WTC11 (cell line): ENCODE measurements around the gene MORC3. TPM values are rescaled to one million over a fixed set of nuclear protein-coding genes. Genes with fewer than 3 reads are reported as not detected.

Experiments used
- ATAC-seq: fragments of 200-7000 bp; cut with Tn5 transposase; 2 replicates; pipeline ENCODE4 v1.10.0; 2021; ENCODE audit warnings: mild to moderate bottlenecking, moderate library complexity
- CTCF ChIA-PET: fragments of 300-600 bp; sonication (Branson Sonifier 250); formaldehyde crosslinking; loops from one replicate; lab custom pipeline; 2021; ENCODE audit warnings: antibody characterized with exemption; lab: Charles Lee
- POLR2A ChIA-PET: fragments of 350-600 bp; sonication (Branson Sonifier 250); formaldehyde crosslinking; loops from one replicate; lab custom pipeline; 2021; ENCODE audit warnings: antibody characterized with exemption; lab: Charles Lee
- DNase-seq: peaks from one replicate; pipeline ENCODE4 v3.0.0; 2021; ENCODE audit warnings: low spot score
- H3K27ac Mint-ChIP-seq: 2 replicates; pipeline ENCODE4 v1.8.0; 2021; ENCODE audit warnings: mixed read lengths
- H3K27me3 Mint-ChIP-seq: 2 replicates; pipeline ENCODE4 v1.8.0; 2021; ENCODE audit warnings: low read depth, mild to moderate bottlenecking, moderate library complexity, mixed read lengths
- H3K36me3 Mint-ChIP-seq: 2 replicates; pipeline ENCODE4 v1.8.0; 2021; ENCODE audit warnings: mixed read lengths
- H3K4me1 Mint-ChIP-seq: 2 replicates; pipeline ENCODE4 v1.8.0; 2022; ENCODE audit warnings: mixed read lengths
- H3K4me3 Mint-ChIP-seq: 2 replicates; pipeline ENCODE4 v1.8.0; 2021; ENCODE audit warnings: mild to moderate bottlenecking, moderate library complexity, mixed read lengths
- H3K9me3 Mint-ChIP-seq: 2 replicates; pipeline ENCODE4 v1.8.0; 2021; ENCODE audit warnings: mixed read lengths
- ATF1 ChIP-seq: sonication (generic); formaldehyde crosslinking; IDR thresholded peaks from 2 replicates; pipeline ENCODE4 v1.8.1; 2023; ENCODE audit warnings: mild to moderate bottlenecking, moderate library complexity, missing genetic modification reagents
- ERG ChIP-seq: fragments of 250-450 bp; sonication (Bioruptor Pico); IDR thresholded peaks from 2 replicates; pipeline ENCODE4 v1.8.0; 2021; ENCODE audit warnings: mild to moderate bottlenecking
- NFATC4 ChIP-seq: fragments of 250-450 bp; sonication (Bioruptor Pico); IDR thresholded peaks from 2 replicates; pipeline ENCODE4 v1.9.0; 2021; ENCODE audit warnings: mild to moderate bottlenecking
- NFE2L1 ChIP-seq: sonication (generic); formaldehyde crosslinking; IDR thresholded peaks from 2 replicates; pipeline ENCODE4 v1.8.1; 2023; ENCODE audit warnings: missing genetic modification reagents
- SOX15 ChIP-seq: fragments of 250-450 bp; sonication (Bioruptor Pico); IDR thresholded peaks from 2 replicates; pipeline ENCODE4 v1.9.0; 2021; ENCODE audit warnings: mild to moderate bottlenecking
- TEAD1 ChIP-seq: sonication (generic); formaldehyde crosslinking; IDR thresholded peaks from 2 replicates; pipeline ENCODE4 v1.8.0; 2022; ENCODE audit warnings: mild to moderate bottlenecking, missing genetic modification reagents
- USF2 ChIP-seq: sonication (generic); formaldehyde crosslinking; IDR thresholded peaks from 2 replicates; pipeline ENCODE4 v1.8.1; 2023; ENCODE audit warnings: mild to moderate bottlenecking, missing genetic modification reagents, moderate library complexity
- ZBTB21 ChIP-seq: sonication (generic); formaldehyde crosslinking; IDR thresholded peaks from 2 replicates; pipeline ENCODE4 v1.8.1; 2023; ENCODE audit warnings: mild to moderate bottlenecking, missing genetic modification reagents, borderline replicate concordance
- ZMAT4 ChIP-seq: fragments of 250-450 bp; sonication (Bioruptor Pico); IDR thresholded peaks from 2 replicates; pipeline ENCODE4 v1.9.0; 2021; ENCODE audit warnings: mild to moderate bottlenecking
- ZNF263 ChIP-seq: sonication (generic); formaldehyde crosslinking; IDR thresholded peaks from 2 replicates; pipeline ENCODE4 v1.8.1; 2022; ENCODE audit warnings: low read depth, mild to moderate bottlenecking, moderate library complexity, missing genetic modification reagents
- ZNF425 ChIP-seq: fragments of 250-450 bp; sonication (Bioruptor Pico); conservative IDR thresholded peaks from 2 replicates; pipeline ENCODE4 v1.9.0; 2021; ENCODE audit warnings: mild to moderate bottlenecking
- total RNA-seq: library from RNA; stranded (reverse); gene quantifications from 3 replicates; pipeline ENCODE4 v1.2.3, GENCODE V29; 2021
- TF ChIP-seq, protein P1 (sequence below): sonication (generic); formaldehyde crosslinking; IDR thresholded peaks from 2 replicates; pipeline ENCODE4 v1.8.0; 2023; ENCODE audit warnings: missing genetic modification reagents, mild to moderate bottlenecking, borderline replicate concordance
- TF ChIP-seq, protein P2 (sequence below): sonication (generic); formaldehyde crosslinking; IDR thresholded peaks from 2 replicates; pipeline ENCODE4 v1.8.1; 2022; ENCODE audit warnings: missing genetic modification reagents, borderline replicate concordance
- TF ChIP-seq, protein P3 (sequence below): sonication (generic); formaldehyde crosslinking; conservative IDR thresholded peaks from 2 replicates; pipeline ENCODE4 v1.8.1; 2023; ENCODE audit warnings: mild to moderate bottlenecking, low read depth, missing genetic modification reagents, moderate library complexity
- TF ChIP-seq, protein P4 (sequence below): fragments of 250-450 bp; sonication (Bioruptor Pico); IDR thresholded peaks from 2 replicates; pipeline ENCODE4 v2.1.2; 2022; ENCODE audit warnings: mild to moderate bottlenecking, moderate library complexity
- TF ChIP-seq, protein P5 (sequence below): sonication (generic); formaldehyde crosslinking; IDR thresholded peaks from 2 replicates; pipeline ENCODE4 v1.8.1; 2023; ENCODE audit warnings: mild to moderate bottlenecking, moderate library complexity, missing genetic modification reagents

Gene MORC3
- total RNA-seq, 1 experiment from 2014 or later, result 15.9 TPM

- Mint-ChIP-seq H3K27me3 (no peaks in the 10 kb centered on the region), H3K4me3 (no peak overlapping the region), H3K36me3 (peaks cover 51% of the 10 kb centered on the region), H3K4me1 (no peaks in the 10 kb centered on the region), H3K27ac (no peak overlapping the region), H3K9me3 (no peaks in the 10 kb centered on the region)
- DNase-seq (no peak), ATAC-seq (no peak)
- no peak for TF ChIP-seq SOX15 (CRISPR knock-in tag)
- TF ChIP-seq, protein P1, sequence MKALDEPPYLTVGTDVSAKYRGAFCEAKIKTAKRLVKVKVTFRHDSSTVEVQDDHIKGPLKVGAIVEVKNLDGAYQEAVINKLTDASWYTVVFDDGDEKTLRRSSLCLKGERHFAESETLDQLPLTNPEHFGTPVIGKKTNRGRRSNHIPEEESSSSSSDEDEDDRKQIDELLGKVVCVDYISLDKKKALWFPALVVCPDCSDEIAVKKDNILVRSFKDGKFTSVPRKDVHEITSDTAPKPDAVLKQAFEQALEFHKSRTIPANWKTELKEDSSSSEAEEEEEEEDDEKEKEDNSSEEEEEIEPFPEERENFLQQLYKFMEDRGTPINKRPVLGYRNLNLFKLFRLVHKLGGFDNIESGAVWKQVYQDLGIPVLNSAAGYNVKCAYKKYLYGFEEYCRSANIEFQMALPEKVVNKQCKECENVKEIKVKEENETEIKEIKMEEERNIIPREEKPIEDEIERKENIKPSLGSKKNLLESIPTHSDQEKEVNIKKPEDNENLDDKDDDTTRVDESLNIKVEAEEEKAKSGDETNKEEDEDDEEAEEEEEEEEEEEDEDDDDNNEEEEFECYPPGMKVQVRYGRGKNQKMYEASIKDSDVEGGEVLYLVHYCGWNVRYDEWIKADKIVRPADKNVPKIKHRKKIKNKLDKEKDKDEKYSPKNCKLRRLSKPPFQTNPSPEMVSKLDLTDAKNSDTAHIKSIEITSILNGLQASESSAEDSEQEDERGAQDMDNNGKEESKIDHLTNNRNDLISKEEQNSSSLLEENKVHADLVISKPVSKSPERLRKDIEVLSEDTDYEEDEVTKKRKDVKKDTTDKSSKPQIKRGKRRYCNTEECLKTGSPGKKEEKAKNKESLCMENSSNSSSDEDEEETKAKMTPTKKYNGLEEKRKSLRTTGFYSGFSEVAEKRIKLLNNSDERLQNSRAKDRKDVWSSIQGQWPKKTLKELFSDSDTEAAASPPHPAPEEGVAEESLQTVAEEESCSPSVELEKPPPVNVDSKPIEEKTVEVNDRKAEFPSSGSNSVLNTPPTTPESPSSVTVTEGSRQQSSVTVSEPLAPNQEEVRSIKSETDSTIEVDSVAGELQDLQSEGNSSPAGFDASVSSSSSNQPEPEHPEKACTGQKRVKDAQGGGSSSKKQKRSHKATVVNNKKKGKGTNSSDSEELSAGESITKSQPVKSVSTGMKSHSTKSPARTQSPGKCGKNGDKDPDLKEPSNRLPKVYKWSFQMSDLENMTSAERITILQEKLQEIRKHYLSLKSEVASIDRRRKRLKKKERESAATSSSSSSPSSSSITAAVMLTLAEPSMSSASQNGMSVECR (CRISPR knock-in tag), result no peak
- TF ChIP-seq, protein P2, sequence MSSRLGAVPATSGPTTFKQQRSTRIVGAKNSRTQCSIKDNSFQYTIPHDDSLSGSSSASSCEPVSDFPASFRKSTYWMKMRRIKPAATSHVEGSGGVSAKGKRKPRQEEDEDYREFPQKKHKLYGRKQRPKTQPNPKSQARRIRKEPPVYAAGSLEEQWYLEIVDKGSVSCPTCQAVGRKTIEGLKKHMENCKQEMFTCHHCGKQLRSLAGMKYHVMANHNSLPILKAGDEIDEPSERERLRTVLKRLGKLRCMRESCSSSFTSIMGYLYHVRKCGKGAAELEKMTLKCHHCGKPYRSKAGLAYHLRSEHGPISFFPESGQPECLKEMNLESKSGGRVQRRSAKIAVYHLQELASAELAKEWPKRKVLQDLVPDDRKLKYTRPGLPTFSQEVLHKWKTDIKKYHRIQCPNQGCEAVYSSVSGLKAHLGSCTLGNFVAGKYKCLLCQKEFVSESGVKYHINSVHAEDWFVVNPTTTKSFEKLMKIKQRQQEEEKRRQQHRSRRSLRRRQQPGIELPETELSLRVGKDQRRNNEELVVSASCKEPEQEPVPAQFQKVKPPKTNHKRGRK (CRISPR knock-in tag), result no peak
- TF ChIP-seq ZBTB21 (CRISPR knock-in tag), result no peak
- no peak for TF ChIP-seq USF2 (CRISPR knock-in tag)
- no peak for TF ChIP-seq TEAD1 (CRISPR knock-in tag)
- no peak for TF ChIP-seq ZNF263 (CRISPR knock-in tag)
- TF ChIP-seq, protein P3, sequence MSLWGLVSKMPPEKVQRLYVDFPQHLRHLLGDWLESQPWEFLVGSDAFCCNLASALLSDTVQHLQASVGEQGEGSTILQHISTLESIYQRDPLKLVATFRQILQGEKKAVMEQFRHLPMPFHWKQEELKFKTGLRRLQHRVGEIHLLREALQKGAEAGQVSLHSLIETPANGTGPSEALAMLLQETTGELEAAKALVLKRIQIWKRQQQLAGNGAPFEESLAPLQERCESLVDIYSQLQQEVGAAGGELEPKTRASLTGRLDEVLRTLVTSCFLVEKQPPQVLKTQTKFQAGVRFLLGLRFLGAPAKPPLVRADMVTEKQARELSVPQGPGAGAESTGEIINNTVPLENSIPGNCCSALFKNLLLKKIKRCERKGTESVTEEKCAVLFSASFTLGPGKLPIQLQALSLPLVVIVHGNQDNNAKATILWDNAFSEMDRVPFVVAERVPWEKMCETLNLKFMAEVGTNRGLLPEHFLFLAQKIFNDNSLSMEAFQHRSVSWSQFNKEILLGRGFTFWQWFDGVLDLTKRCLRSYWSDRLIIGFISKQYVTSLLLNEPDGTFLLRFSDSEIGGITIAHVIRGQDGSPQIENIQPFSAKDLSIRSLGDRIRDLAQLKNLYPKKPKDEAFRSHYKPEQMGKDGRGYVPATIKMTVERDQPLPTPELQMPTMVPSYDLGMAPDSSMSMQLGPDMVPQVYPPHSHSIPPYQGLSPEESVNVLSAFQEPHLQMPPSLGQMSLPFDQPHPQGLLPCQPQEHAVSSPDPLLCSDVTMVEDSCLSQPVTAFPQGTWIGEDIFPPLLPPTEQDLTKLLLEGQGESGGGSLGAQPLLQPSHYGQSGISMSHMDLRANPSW (CRISPR knock-in tag), result no peak
- no peak for TF ChIP-seq ATF1
- TF ChIP-seq, protein P4, sequence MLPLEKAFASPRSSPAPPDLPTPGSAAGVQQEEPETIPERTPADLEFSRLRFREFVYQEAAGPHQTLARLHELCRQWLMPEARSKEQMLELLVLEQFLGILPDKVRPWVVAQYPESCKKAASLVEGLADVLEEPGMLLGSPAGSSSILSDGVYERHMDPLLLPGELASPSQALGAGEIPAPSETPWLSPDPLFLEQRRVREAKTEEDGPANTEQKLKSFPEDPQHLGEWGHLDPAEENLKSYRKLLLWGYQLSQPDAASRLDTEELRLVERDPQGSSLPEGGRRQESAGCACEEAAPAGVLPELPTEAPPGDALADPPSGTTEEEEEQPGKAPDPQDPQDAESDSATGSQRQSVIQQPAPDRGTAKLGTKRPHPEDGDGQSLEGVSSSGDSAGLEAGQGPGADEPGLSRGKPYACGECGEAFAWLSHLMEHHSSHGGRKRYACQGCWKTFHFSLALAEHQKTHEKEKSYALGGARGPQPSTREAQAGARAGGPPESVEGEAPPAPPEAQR (CRISPR knock-in tag), result no peak
- no peak for TF ChIP-seq ZNF425 (CRISPR knock-in tag)
- TF ChIP-seq, protein P5, sequence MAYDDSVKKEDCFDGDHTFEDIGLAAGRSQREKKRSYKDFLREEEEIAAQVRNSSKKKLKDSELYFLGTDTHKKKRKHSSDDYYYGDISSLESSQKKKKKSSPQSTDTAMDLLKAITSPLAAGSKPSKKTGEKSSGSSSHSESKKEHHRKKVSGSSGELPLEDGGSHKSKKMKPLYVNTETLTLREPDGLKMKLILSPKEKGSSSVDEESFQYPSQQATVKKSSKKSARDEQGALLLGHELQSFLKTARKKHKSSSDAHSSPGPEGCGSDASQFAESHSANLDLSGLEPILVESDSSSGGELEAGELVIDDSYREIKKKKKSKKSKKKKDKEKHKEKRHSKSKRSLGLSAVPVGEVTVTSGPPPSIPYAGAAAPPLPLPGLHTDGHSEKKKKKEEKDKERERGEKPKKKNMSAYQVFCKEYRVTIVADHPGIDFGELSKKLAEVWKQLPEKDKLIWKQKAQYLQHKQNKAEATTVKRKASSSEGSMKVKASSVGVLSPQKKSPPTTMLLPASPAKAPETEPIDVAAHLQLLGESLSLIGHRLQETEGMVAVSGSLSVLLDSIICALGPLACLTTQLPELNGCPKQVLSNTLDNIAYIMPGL (CRISPR knock-in tag), result no peak
- no peak for TF ChIP-seq ERG
- no peak for TF ChIP-seq ZMAT4
- no peak for TF ChIP-seq NFATC4
- TF ChIP-seq NFE2L1 (CRISPR knock-in tag), result no peak
- ChIA-PET CTCF (no interaction called here), POLR2A (no interaction called here)
These were observed 39.2 kb downstream of the MORC3 start for GRCh38 chr21:36359185-36359584.
